ENCODE results near the gene TRPV3. TPM values are rescaled to one million over a fixed set of nuclear protein-coding genes. Genes with fewer than 3 reads are reported as not detected.

Gene TRPV3
- total and polyA plus RNA-seq, 2 donors (not counting 3 experiments of a cell fraction or from before 2014, with no cell fraction given) = 0.01 TPM; not detected in 1

DNA sequence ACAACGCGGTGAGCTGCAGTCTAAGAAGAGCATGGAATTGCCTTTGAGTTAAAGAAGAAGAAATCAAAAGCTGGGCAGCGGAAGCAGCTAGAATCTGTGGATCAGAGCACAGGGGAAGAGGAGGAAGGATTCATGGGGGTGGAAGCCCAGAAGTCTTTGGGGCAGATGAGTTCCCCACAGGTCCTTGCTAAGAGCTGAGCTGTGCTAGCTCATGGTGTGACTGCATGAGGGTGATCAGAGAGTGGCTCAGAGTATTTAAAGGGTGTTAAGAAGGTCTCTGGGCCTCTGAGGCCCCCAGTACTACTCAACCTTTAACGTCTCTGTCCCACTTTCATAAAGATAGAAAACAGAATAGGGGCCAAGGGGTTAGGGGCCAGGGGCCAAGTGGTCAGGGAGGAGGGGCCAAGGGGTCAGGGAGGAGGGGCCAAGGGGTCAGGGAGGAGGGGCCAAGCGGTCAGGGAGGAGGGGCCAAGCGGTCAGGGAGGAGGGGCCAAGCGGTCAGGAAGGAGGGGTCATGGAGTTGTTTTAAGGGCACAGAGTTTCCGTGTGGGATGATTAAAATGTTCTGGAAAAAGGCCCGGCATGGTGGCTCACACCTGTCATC lies 12.0 kb upstream of the TRPV3 start:
- DNase-seq (ENCODE audit: low read depth, low spot score) (no peak), FAIRE-seq (no peak)
- no peak overlapping the region for H3K4me2 ChIP-seq (ENCODE audit: insufficient read depth, low read length)
- no peaks in the 10 kb centered on the region for H3K4me1 ChIP-seq (ENCODE audit: control insufficient read depth, extremely low read depth, insufficient read depth, low read length)
- H3K79me2 ChIP-seq (ENCODE audit: control insufficient read depth, insufficient read depth, low read length) = no peaks in the 10 kb centered on the region
- H3K36me3 ChIP-seq (ENCODE audit: control insufficient read depth in 2 of 2, extremely low read depth in 1 of 2, insufficient read depth in 2 of 2, low read length in 2 of 2) = peaks cover 0 to 1% of the 10 kb centered on the region in 2 experiments
- H3K27ac ChIP-seq (ENCODE audit: insufficient read depth, low read depth, low read length) = no peak overlapping the region
- ChIA-PET CTCF (no interaction called here), POLR2A (no interaction called here)
- intact Hi-C loops (cut with micrococcal nuclease) (no loop called here), dilution Hi-C loops (cut with MboI; ENCODE audit: extremely low pct_ligation_motif_present, low sequenced_read_pairs) (no loop called here)
- no peak overlapping the region for H3K4me3 ChIP-seq (replicated peaks in 1 of 3; ENCODE audit: insufficient read depth in 1 of 3, low read depth in 1 of 3, low read length in 3 of 3)
- H4K20me1 ChIP-seq (replicated peaks; ENCODE audit: control insufficient read depth, extremely low read depth, insufficient read depth, low read length) = no peaks in the 10 kb centered on the region
- H3K9me3 ChIP-seq (replicated peaks; ENCODE audit: control insufficient read depth, insufficient read depth, low read length) = no peaks in the 10 kb centered on the region
- no peak overlapping the region for H3K9ac ChIP-seq (replicated peaks; ENCODE audit: extremely low read depth, insufficient read depth, low read length)
- no peaks in the 10 kb centered on the region for H3K9me1 ChIP-seq (replicated peaks; ENCODE audit: control insufficient read depth, extremely low read depth, insufficient read depth, low read length)
- H2AFZ ChIP-seq (ENCODE audit: low read depth, low read length) = no peak overlapping the region
- H3K27me3 ChIP-seq (ENCODE audit: control insufficient read depth in 2 of 2, insufficient read depth in 2 of 2, low read length in 2 of 2) = no peaks in the 10 kb centered on the region
- no TSS peak for BruUV-seq (replicated peaks)
- TF ChIP-seq FOS (IDR thresholded peaks at IDR 0.05; ENCODE audit: borderline replicate concordance, insufficient read depth, low read length) (no peak), MYC (IDR thresholded peaks at IDR 0.05; ENCODE audit: low read depth, low read length) (no peak), POLR2A (IDR thresholded peaks at IDR 0.05; ENCODE audit: low read depth, low read length) (no peak), JUN (IDR thresholded peaks at IDR 0.05; ENCODE audit: borderline replicate concordance, insufficient read depth, insufficient read length, low read depth) (no peak), GATA2 (IDR thresholded peaks at IDR 0.05; ENCODE audit: insufficient read depth, insufficient read length, low read depth, low read length) (no peak), EZH2 (IDR thresholded peaks at IDR 0.05; ENCODE audit: borderline replicate concordance, low read depth, low read length, severe bottlenecking) (no peak), POLR2AphosphoS5 (IDR thresholded peaks at IDR 0.05; ENCODE audit: insufficient read depth, low read depth, low read length) (no peak)
- TF ChIP-seq, protein P1, sequence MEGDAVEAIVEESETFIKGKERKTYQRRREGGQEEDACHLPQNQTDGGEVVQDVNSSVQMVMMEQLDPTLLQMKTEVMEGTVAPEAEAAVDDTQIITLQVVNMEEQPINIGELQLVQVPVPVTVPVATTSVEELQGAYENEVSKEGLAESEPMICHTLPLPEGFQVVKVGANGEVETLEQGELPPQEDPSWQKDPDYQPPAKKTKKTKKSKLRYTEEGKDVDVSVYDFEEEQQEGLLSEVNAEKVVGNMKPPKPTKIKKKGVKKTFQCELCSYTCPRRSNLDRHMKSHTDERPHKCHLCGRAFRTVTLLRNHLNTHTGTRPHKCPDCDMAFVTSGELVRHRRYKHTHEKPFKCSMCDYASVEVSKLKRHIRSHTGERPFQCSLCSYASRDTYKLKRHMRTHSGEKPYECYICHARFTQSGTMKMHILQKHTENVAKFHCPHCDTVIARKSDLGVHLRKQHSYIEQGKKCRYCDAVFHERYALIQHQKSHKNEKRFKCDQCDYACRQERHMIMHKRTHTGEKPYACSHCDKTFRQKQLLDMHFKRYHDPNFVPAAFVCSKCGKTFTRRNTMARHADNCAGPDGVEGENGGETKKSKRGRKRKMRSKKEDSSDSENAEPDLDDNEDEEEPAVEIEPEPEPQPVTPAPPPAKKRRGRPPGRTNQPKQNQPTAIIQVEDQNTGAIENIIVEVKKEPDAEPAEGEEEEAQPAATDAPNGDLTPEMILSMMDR (IDR thresholded peaks at IDR 0.05; ENCODE audit: extremely low read depth in 1 of 2, insufficient read depth in 1 of 2, low read depth in 1 of 2, low read length in 2 of 2) = no peak
- TF ChIP-seq, protein P2, sequence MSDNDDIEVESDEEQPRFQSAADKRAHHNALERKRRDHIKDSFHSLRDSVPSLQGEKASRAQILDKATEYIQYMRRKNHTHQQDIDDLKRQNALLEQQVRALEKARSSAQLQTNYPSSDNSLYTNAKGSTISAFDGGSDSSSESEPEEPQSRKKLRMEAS (IDR thresholded peaks at IDR 0.05; ENCODE audit: insufficient read depth, insufficient read length) = no peak

Measured in endothelial cell of umbilical vein (primary cell).